Hepatocyte (in vitro differentiated cells): ENCODE data around the gene ZNRF3. TPM values are rescaled to one million over a fixed set of nuclear protein-coding genes. Genes with fewer than 3 reads are reported as not detected.
A peak's percentile ranks its signal among the peaks of the same experiment; 100 is the strongest.

Source experiments
- DNase-seq: peaks from one replicate; pipeline ENCODE4 v3.0.0-alpha.2; 2016; ENCODE audit warnings: low spot score
- H2AFZ ChIP-seq: fragments of 200-600 bp; sonication (generic); 2 replicates; pipeline ENCODE4 v1.6.0; 2016; ENCODE audit warnings: antibody characterized with exemption, mild to moderate bottlenecking
- H3K27ac ChIP-seq: fragments of 200-600 bp; sonication (generic); 2 replicates; pipeline ENCODE4 v1.5.1; 2016; ENCODE audit warnings: mild to moderate bottlenecking
- H3K27me3 ChIP-seq: fragments of 200-600 bp; sonication (generic); 2 replicates; pipeline ENCODE4 v1.6.1; 2016
- H3K36me3 ChIP-seq: fragments of 200-600 bp; sonication (generic); replicated peaks from 2 replicates; pipeline ENCODE4 v1.5.1; 2016; ENCODE audit warnings: low read depth; ENCODE audit not compliant: insufficient read depth
- H3K4me1 ChIP-seq: fragments of 200-600 bp; sonication (generic); 2 replicates; pipeline ENCODE4 v1.5.1; 2016; ENCODE audit warnings: mild to moderate bottlenecking, moderate library complexity; ENCODE audit not compliant: insufficient read depth
- H3K4me2 ChIP-seq: fragments of 200-600 bp; sonication (generic); 2 replicates; pipeline ENCODE4 v1.6.0; 2016
- H3K4me3 ChIP-seq: fragments of 200-600 bp; sonication (generic); 2 replicates; pipeline ENCODE4 v1.5.1; 2016; ENCODE audit warnings: mild to moderate bottlenecking
- H3K79me2 ChIP-seq: fragments of 200-600 bp; sonication (generic); 2 replicates; pipeline ENCODE4 v1.6.0; 2017; ENCODE audit warnings: mild to moderate bottlenecking
- H3K9me2 ChIP-seq: fragments of 200-600 bp; sonication (generic); replicated peaks from 2 replicates; pipeline ENCODE4 v1.6.0; 2017; ENCODE audit warnings: mild to moderate bottlenecking; ENCODE audit not compliant: insufficient read depth
- H3K9me3 ChIP-seq: fragments of 200-600 bp; sonication (generic); 2 replicates; pipeline ENCODE4 v1.5.1; 2016; ENCODE audit warnings: low read depth, mild to moderate bottlenecking
- H4K20me1 ChIP-seq: fragments of 200-600 bp; sonication (generic); 2 replicates; pipeline ENCODE4 v1.6.0; 2016; ENCODE audit warnings: mild to moderate bottlenecking; ENCODE audit not compliant: insufficient read depth, poor library complexity, severe bottlenecking
- EZH2 ChIP-seq: fragments of 200-600 bp; sonication (generic); IDR thresholded peaks from 2 replicates; pipeline ENCODE4 v1.6.1; 2016; ENCODE audit warnings: antibody characterized with exemption, mild to moderate bottlenecking, borderline replicate concordance
- EZH2phosphoT487 ChIP-seq: fragments of 200-600 bp; sonication (generic); IDR thresholded peaks from one replicate; pipeline ENCODE4 v1.6.1; 2018; ENCODE audit warnings: antibody characterized with exemption, mild to moderate bottlenecking, low read depth, moderate library complexity; ENCODE audit not compliant: unreplicated experiment, severe bottlenecking
- WGBS: methylation state at CpG from one replicate; pipeline ENCODE4 v1.1.6; 2016; ENCODE audit warnings: low lambda C conversion rate; ENCODE audit errors: missing lambda C conversion rate; 5-methylcytosine and 5-hydroxymethylcytosine counted together
- polyA plus RNA-seq: library from polyadenylated mRNA; unstranded; fragments of >200 nt; fragmentation: Nextera tagmentation; extraction: Ambion mirVana; gene quantifications from 2 replicates; pipeline ENCODE4 v1.2.1, GENCODE V29; 2016
- total RNA-seq: library from RNA; depleted of rRNA; stranded (reverse); fragments of >200 nt; gene quantifications from 2 replicates; pipeline ENCODE4 v1.2.3, GENCODE V29; 2014
- TF ChIP-seq, protein P1 (sequence below): fragments of 200-600 bp; sonication (generic); IDR thresholded peaks from 2 replicates; pipeline ENCODE4 v1.5.1; 2016; ENCODE audit warnings: antibody characterized with exemption, mild to moderate bottlenecking; ENCODE audit not compliant: poor library complexity

Gene ZNRF3
- total and polyA plus RNA-seq, 2 experiments from 2014 or later = 8.9 to 14.7 TPM

DNA sequence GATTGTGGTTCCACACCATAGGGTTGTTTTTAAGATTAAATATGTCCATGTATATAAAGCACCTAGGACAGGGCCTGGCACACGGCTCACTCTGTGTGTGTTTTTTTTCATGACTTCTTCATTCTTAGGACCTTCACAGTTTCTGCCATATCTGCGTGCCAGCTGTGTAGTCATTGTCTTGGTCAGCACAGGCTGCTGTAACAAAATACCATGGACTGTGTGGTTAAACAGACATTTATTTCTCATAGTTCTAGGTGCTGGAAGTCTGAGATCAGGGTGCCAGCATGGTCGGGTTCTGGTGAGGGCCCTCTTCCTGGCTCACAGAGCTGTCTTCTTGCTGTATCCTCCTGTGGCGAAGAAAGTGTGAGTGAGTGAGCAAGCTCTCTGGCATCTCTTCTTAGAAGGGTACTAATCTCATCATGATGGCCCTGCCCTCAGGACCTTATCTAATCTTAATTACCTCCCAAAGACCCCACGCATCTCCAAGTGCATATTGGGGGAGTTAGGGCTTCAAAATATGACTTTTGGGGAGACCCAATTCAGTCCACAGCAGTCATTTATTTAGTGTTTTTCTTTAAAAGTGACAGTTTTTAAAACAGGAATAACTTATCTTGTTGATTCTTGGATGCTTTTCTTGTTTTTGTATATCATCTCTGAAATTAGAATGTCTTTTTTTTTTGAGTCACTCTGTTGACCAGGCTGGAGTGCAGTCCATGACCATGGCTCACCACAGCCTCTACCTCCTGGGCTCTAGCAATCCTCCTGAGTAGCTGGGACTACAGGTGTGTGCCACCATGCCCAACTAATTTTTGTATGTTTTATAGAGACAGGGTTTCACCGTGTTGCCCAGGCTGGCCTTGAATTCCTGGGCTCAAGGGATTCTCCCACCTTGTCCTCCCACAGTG is 70.9 kb downstream of the ZNRF3 start:
- no peaks in the 10 kb centered on the region for H3K27me3 ChIP-seq
- H3K4me1 ChIP-seq = peaks cover 35% of the 10 kb centered on the region
- H3K36me3 ChIP-seq = no peaks in the 10 kb centered on the region
- H3K27ac ChIP-seq = peak overlapping the region; percentile 48
- H3K4me3 ChIP-seq = no peak overlapping the region
- TF ChIP-seq, protein P1, sequence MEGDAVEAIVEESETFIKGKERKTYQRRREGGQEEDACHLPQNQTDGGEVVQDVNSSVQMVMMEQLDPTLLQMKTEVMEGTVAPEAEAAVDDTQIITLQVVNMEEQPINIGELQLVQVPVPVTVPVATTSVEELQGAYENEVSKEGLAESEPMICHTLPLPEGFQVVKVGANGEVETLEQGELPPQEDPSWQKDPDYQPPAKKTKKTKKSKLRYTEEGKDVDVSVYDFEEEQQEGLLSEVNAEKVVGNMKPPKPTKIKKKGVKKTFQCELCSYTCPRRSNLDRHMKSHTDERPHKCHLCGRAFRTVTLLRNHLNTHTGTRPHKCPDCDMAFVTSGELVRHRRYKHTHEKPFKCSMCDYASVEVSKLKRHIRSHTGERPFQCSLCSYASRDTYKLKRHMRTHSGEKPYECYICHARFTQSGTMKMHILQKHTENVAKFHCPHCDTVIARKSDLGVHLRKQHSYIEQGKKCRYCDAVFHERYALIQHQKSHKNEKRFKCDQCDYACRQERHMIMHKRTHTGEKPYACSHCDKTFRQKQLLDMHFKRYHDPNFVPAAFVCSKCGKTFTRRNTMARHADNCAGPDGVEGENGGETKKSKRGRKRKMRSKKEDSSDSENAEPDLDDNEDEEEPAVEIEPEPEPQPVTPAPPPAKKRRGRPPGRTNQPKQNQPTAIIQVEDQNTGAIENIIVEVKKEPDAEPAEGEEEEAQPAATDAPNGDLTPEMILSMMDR = no peak
- TF ChIP-seq EZH2 (no peak), EZH2phosphoT487 (no peak)
- H3K79me2 ChIP-seq = peaks cover 83% of the 10 kb centered on the region
- H2AFZ ChIP-seq = no peak overlapping the region
- WGBS = 91% methylated on average over 6 of the region's 6 CpGs
- no peaks in the 10 kb centered on the region for H3K9me3 ChIP-seq
- no peak for DNase-seq
- H3K9me2 ChIP-seq = no peaks in the 10 kb centered on the region
- H4K20me1 ChIP-seq = no peaks in the 10 kb centered on the region
- H3K4me2 ChIP-seq = no peak overlapping the region

DNA sequence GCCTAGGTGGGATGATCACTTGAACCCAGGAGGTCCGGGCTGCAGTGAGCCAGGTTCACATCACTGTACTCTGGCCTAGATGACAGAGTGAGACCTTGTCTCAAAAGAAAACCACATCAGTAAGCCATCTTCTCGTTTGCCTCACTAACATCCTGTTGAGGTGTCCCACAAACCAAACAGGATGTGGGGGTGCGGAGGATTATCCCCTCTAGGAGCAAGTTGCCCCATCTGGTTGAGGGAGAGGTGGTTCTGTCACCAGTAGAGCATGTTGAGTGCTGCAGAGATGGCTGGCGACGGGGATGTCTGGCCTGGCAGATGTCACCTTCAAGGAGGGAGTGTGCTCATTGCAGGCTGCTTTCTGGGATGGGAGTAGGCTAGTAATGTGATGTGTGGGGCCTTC is 72.4 kb downstream of the ZNRF3 start:
- H3K4me2 ChIP-seq = no peak overlapping the region
- WGBS = 93% methylated on average over 5 of the region's 5 CpGs

GRCh38 chr22:28956506-28956905 is 73.1 kb downstream of the ZNRF3 start:
- Histone ChIP-seq H3K27ac (no peak overlapping the region), H3K4me3 (no peak overlapping the region), H2AFZ (no peak overlapping the region), H4K20me1 (no peaks in the 10 kb centered on the region), H3K9me3 (no peaks in the 10 kb centered on the region), H3K4me1 (peaks cover 27% of the 10 kb centered on the region), H3K4me2 (no peak overlapping the region), H3K79me2 (peaks cover 83% of the 10 kb centered on the region), H3K27me3 (no peaks in the 10 kb centered on the region), H3K36me3 (no peaks in the 10 kb centered on the region), H3K9me2 (no peaks in the 10 kb centered on the region)
- 96% methylated on average over 1 of the region's 1 CpG for WGBS
- DNase-seq = no peak
- TF ChIP-seq EZH2 (no peak), EZH2phosphoT487 (no peak)
- TF ChIP-seq, protein P1 = no peak

More for the DNA sequence above, 72.4 kb downstream of the ZNRF3 start:
- H3K9me3 ChIP-seq = no peaks in the 10 kb centered on the region
- no peak overlapping the region for H2AFZ ChIP-seq
- no peaks in the 10 kb centered on the region for H3K36me3 ChIP-seq
- DNase-seq = no peak
- no peak overlapping the region for H3K27ac ChIP-seq
- H3K4me1 ChIP-seq = peaks cover 28% of the 10 kb centered on the region
- TF ChIP-seq EZH2 = no peak
- TF ChIP-seq, protein P1 = no peak
- peaks cover 83% of the 10 kb centered on the region for H3K79me2 ChIP-seq
- H3K4me3 ChIP-seq = no peak overlapping the region
- no peaks in the 10 kb centered on the region for H3K9me2 ChIP-seq
- H3K27me3 ChIP-seq = no peaks in the 10 kb centered on the region
- H4K20me1 ChIP-seq = no peaks in the 10 kb centered on the region
